HG03064 (cell line): ENCODE data around the gene LRMDA.
"Not testable (repeated sequence)": the region's sequence is repeated elsewhere in the genome, so short reads cannot be mapped to it uniquely, and the experiment has no call there.

Experiments
- ATAC-seq: cut with Tn5 transposase; IDR thresholded peaks from one replicate; pipeline ENCODE4 v1.9.1; 2021; ENCODE audit warnings: low read depth; ENCODE audit not compliant: unreplicated experiment

Gene LRMDA

GRCh38 chr10:75499556-75500160 lies 68.2 kb downstream of the LRMDA start:
- no peak for ATAC-seq

DNA sequence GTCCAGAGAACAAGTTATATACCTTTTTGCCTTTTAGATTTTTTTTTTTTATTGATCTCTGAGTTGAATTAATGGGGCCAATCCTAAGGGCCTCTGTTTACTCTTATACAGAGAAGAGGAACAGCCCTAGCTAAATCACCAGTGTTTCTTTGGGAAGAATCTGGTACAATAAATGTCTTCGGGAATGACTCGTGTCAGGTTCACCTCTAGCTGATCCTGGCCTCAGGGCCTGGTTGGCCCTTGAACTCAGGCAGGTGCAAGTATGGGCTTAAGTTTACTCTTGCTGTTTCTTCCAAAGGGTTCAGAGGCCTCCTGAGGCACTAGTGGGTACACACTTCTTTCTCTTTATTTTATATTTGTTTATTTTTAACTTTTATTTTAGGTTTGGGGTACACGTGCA lies 71.0 kb downstream of the LRMDA start:
- ATAC-seq, result no peak

DNA sequence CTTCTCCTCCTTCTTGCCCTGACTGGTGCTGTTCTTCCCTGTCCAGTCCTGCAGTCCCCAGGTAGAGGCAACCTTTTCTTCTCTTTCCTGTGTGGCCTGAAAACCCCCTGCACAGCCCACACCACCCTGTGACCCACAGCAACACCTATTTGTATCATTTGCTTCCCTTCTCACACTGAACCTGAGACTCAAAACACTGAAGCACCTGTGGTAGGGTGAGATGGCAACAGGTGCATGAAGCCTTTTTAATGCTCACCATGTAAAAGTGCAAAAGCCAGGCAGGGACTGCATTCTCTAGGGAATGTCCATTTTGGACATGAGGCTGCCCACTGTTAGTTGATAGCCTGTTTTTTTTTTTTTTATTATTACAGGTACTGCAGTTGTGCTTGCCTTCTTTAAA lies 71.4 kb downstream of the LRMDA start:
- ATAC-seq, result no peak

GRCh38 chr10:75505293-75505692 lies 73.9 kb downstream of the LRMDA start:
- no peak for ATAC-seq

- no peak for ATAC-seq
Observed at GRCh38 chr10:75505840-75506506, 74.5 kb downstream of the LRMDA start.

- no peak for ATAC-seq
Observed at GRCh38 chr10:75506930-75507329, 75.5 kb downstream of the LRMDA start.

- ATAC-seq, result no peak
Observed at GRCh38 chr10:75507469-75507868, 76.0 kb downstream of the LRMDA start.

GRCh38 chr10:75508239-75508813 lies 76.9 kb downstream of the LRMDA start:
- no peak for ATAC-seq

- ATAC-seq, result no peak
Observed at GRCh38 chr10:75508814-75509306, 77.4 kb downstream of the LRMDA start.

DNA sequence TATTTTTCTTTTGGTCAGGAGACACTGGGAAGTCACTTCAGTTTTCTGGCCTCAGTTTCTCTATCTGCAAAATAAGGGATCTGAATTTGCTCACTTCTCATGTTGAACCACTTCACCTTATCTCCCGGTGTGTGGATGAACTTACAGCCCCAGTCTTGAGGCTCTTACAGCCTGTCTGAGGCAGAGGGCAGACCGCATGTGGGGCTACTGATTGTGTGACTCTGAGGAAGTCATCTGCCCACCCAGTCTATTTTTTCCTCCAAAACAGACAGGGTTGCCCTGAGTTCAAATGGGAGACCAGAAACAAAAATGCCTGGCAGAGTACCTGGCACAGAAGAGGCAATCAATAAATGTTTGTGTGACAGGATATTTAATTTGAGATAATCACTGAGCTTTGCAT lies 78.3 kb downstream of the LRMDA start:
- ATAC-seq, result no peak

GRCh38 chr10:75511011-75511410 lies 79.6 kb downstream of the LRMDA start:
- ATAC-seq, result no peak

DNA sequence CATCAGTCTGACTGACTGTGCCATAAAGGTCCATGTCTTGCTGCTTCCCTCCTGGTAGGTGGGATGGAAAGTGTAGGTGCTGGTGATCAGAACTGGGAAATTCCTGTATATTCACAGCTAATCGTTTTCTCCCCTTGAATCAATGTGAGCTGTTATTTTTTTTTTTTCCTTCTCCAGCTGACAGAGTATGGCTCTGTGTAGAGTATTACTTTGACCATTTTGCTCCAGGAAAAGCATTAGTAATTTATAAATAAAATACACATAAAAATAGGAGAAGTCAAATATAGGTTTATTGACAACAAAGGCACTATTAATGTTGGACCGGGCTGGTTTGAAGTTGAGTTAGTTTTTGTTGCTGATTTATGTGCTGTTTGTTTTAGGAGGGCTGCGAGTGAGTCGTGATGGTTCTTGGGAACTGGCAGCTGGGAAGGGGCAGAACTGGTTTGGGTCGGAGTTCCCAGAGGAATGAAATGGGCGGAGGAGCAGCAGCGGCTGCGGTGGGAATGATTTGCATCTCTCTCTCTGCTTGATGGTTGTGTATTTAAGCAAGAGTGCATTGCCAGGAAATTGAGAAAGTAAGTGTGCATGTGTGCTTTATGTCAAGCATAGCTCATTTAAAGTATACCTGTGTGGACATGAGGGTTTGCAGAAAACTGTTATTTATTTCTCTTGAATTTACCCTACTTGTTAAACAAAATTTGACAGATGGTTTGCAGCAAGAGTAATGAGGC lies 80.9 kb downstream of the LRMDA start:
- no peak for ATAC-seq

GRCh38 chr10:75513292-75513885 lies 82.0 kb downstream of the LRMDA start:
- no peak for ATAC-seq

DNA sequence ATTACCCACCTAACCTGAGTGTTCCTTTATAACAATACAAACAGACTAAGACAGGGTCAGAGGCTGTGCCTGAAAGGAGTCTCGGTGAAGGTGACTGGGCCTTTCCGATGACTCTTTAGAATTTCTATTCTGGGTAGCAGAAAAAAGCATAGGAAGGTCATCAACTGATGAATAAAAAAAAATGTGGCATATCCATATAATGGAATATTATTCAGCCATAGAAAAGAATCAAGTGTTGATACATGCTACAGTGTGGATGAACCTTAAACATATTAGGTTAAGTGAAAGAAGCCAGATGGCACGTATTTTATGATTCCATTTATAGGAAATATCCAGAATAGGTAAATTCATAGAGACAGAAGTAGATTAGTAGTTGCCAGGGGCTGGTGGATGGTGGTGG lies 83.4 kb downstream of the LRMDA start:
- no peak for ATAC-seq

- ATAC-seq, result not testable (repeated sequence)
Observed at GRCh38 chr10:75516154-75516553, 84.7 kb downstream of the LRMDA start.

- not testable (repeated sequence) for ATAC-seq
Observed at GRCh38 chr10:75519213-75519612, 87.8 kb downstream of the LRMDA start.

- not testable (repeated sequence) for ATAC-seq
Observed at GRCh38 chr10:75521194-75521829, 89.9 kb downstream of the LRMDA start.

DNA sequence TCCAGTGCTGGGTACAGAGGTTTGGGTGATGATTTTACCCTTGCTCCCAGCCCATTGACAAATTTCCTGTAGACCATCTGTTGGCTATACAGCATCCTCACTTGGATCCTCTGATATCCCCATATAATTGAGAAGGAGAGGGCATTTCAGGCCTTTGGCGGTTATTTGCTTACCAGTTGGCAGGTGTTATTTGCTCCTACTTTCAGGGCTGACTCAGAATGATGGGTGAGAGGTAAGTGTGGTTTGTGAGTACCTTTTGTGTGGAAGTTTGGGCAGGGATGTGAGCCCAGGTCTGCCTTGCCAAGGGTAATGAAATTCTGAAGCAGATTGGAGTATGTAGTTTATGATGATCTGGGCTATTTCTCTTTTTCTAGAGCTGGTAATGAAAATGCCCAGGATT lies 93.6 kb downstream of the LRMDA start:
- no peak for ATAC-seq

DNA sequence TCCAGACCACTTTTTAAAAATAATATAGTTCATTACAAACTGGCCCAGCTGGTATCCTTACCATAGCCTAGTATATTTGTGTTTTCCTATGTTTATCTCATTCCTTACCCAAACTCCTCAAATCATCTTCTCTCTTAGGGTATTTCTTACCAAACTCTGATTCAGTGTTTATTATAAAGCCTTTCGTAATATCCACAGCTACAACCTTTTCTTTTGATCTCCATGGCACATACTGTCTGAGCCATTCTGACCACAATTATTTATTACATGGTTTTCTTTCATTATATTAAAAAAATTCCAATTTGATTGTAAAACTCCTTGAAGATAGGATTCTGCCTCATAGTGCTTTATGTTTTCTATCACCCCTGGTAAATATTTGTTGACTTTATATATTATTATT lies 94.2 kb downstream of the LRMDA start:
- ATAC-seq, result no peak

GRCh38 chr10:75527542-75527941 lies 96.1 kb downstream of the LRMDA start:
- ATAC-seq, result no peak
